ENCODE data around the gene PSMB2.

Gene PSMB2

GRCh38 chr1:35570589-35571137 lies 70.7 kb downstream of the PSMB2 start:
- no peak for DNase-seq

DNA sequence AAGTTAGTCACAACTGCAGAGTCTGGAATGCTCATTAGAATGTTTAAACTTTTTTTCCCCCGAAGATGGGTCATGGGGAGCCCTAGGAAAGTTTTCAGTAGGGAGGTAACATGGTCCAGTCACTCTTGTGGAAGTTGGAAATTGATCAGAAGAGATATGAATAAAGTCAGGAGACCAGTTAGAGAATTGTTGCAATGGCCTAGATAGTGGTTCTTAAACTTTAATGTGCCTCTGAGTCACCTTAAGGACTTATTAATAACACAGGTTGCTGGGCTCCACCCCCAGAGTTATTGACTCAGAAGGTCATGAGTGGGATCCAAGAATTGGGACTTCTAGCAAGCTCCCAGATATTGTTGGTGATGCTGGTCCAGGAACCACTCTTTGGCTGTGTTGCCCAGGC lies 71.4 kb downstream of the PSMB2 start:
- DNase-seq = no peak

GRCh38 chr1:35568975-35569395 lies 72.3 kb downstream of the PSMB2 start:
- peak in 1 of 2 donors; percentile 62 for DNase-seq

DNA sequence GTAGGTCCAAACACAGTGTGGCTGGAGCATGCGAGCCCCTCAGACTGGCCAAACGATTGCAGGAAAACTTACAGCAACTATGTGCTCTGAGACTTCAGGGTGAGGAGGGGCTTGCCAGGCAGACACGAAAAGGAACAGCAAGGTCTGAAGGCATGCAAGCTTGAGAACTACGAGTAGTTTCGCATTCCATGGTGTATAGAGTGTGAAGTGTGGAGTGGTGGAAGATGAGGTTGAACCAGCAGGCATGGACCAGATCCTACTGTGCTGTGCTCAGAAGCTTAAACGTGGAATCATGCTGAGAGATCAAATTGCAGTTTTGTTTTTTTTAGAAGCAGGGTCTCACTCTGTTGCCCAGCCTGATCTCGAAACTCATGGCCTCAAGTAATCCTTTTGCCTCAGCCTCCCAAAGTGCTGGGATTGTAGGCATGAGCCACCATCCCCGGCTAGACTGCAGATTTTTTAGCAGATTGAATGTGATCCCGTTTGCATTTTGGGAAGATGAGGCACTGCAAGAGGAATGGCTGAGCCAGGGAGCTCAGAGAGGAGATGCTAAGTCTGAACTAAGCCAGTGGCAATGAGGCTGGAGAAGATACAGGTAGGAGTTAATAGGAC lies 73.3 kb downstream of the PSMB2 start:
- DNase-seq = no peak

GRCh38 chr1:35565742-35566133 lies 75.6 kb downstream of the PSMB2 start:
- no peak for DNase-seq

DNA sequence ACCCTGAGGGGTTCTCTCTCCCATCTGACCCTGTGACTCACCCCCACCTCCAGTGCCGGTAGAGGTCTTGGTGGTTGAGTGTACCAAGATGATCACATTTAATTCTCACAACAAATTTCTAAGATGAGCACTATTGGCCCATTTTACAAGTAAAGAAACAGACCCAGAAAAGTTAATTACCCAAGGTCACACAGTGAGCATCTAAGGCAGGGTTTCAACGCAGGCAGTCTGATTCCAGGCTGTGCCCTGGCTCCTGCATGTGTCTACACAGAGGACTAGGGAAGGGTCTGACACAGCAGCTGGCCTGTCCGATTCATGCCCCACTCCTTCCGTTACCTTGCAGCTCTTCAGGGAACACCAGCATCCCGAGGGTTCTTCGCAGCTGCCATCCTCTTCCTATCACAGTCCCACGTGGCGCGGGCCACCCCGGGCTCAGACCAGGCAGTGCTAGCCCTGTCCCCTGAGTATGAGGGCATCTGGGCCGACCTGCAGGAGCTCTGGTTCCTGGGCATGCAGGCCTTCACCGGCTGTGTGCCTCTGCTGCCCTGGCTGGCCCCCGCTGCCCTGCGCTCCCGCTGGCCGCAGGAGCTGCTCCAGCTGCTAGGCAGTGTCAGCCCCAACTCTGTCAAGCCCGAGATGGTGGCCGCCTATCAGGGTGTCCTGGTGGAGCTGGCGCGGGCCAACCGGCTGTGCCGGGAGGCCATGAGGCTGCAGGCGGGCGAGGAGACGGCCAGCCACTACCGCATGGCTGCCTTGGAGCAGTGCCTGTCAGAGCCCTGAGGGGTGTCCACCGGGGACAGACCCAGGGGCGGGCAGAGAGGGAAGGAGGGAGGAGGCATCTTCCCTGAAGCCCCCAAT lies 76.2 kb downstream of the PSMB2 start:
- no peak for DNase-seq

GRCh38 chr1:35564037-35564883 lies 77.1 kb downstream of the PSMB2 start:
- peak; percentile 30 to 70 for DNase-seq

DNA sequence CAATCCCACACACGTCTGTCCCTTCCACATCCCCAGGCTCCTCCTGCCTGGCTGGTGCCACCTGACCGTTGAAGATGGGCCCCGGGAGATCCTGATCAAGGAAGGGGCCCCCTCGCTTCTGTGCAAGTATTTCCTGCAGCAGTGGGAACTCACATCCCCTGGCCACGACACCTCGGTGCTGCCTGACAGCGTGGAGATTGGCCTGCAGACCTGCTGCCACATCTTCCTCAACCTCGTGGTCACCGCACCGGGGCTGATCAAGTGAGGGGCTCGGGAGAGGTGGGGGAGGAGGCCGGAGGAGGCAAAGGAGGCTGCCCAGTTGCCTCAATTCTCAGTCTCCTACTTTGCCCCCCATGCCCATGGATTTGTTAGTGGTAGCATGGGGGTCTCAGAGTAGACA lies 78.2 kb downstream of the PSMB2 start:
- no peak for DNase-seq

DNA sequence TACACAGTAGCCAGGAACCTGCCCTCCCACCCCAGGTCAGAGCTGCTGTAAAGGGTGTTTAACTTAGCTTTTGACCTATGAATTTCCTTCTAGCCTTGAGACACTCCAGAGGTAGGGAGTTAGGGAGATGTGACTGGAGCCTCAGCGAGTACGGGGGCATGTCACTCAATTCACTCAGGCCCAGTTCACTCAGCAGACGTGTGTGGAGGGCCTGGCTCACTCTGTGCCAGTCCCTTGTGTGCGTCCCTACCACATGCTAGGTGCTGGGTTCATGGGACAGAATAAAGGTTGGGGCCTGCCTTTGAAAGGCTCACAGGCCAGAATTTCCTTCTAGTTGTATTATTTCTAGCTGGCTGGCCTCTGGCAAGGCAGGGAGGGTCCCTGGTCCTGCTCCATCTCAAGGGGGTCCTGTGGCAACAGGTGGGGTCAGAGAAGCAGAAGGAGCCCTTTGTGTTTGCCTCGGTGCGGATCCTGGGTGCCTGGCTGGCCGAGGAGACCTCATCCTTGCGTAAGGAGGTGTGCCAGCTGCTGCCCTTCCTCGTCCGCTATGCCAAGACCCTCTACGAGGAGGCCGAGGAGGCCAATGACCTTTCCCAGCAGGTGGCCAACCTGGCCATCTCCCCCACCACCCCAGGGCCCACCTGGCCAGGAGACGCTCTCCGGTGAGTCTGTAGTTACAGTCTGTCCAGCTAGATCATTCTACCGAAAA lies 79.2 kb downstream of the PSMB2 start:
- DNase-seq = no peak

GRCh38 chr1:35561297-35561971 lies 79.9 kb downstream of the PSMB2 start:
- no peak for DNase-seq

GRCh38 chr1:35560256-35561225 lies 80.8 kb downstream of the PSMB2 start:
- no peak for DNase-seq

DNA sequence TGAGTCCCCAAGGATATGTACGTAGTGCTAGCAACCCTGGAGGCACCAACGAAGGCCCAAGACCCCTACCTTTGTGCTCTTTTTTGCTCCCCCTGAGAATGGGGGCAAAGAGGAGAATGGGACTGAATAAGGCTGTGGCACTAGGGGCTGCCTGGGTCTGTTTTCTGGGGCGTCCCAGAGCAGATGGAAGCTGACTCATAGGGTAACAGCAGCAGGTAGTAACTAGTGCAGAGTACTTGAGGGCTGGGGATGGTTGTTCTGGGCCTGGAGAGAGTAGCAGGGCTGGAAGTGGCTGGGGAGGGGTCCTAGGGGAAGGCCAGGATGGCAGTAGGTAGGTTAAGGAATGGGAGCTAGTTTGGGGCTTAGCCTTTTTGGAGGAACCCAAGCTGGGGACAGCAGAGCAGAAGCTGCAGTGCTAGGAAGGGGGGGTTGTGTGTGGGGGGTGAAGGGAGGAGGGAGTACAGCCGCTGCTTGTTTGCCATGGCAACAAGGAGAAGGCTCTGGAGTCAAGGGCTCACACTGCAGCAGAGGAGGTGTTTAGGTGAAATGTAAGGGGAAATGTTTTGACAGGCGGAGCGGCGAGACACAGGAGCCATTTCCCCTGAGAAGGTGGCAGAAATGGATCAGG lies 81.9 kb downstream of the PSMB2 start:
- no peak for DNase-seq

GRCh38 chr1:35558374-35559316 lies 82.7 kb downstream of the PSMB2 start:
- no peak for DNase-seq

- DNase-seq = peak; percentile 94 to 95
These were observed 83.5 kb downstream of the PSMB2 start, which contains the start of gene NCDN for GRCh38 chr1:35557611-35558373. TSS of gene NCDN (plus strand) at chr1:35557799. CDS start at chr1:35558191, 392 bp downstream.

DNA sequence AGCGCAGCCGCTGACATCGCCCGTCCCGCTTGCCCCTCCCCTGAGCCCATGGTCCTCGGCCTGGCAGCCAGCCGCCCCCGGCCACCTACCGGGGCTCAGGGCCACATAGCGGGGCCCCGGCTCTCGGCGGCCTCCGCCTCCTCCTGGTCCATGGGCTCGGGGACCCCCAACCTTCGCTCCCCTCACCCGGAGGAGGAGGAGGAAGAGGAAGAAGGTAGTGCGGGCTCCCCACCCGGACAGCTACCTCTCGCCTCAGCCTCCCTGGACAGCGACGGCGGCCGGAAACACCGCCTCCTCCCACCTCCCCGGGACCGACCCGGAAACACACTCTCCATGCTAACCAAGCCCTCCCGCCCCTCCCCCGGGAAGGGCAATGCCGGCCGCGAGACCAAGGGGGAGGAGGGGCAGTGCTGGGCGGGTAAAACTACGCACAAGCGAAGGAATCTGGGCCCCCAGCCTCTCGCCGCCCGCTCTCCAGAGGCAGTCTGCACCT lies 84.2 kb downstream of the PSMB2 start, which contains the start of gene KIAA0319L:
Gene KIAA0319L (minus strand): TSS at position 286 of the 493 bp plus-strand sequence. CDS start 2,912 bp downstream, outside the sequence.
- peak in 1 of 2 donors; percentile 76 for DNase-seq

DNA sequence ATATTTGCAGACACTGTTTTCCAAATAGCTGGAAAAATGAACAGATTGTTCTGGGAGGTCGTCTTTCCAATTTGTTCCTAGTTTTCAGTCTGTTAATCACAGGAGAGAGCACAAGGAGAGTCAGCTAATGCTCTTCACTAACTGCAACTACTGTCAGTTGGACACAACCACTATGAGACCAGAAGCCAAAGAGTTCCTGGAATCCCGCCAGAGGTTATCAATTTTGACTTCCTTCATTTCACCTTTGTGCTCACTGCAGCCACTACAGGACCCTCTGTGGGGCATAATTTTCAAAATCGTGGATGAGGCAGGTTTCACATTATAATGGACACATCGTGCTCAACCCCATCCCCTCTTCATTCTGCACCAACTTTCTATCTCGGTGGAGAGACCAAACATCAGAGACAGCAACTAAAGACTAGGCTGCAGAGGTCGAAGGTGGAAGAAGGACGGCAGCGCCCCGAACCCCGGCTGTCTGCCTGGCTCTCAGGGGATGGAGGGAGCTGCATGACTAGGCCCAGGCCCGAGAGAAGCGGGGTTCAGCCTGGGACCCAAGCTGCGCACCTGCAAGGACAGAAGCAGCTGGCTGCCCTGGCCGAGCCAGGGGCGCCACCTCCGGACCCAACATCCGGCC lies 84.7 kb downstream of the PSMB2 start:
- no peak for DNase-seq
